Trophoblast cell (in vitro differentiated cells and primary cell): ENCODE results near the gene AQP12A.
"Not testable (repeated sequence)": the region's sequence is repeated elsewhere in the genome, so short reads cannot be mapped to it uniquely, and the experiment has no call there.

Source experiments
- DNase-seq, 2 donors: peaks; one replicate each; pipeline ENCODE4 v3.0.0-alpha.2; 2016
- H2AFZ ChIP-seq: 2 replicates; pipeline ENCODE4 v1.6.1; 2013; ENCODE audit warnings: low read length, moderate library complexity, mild to moderate bottlenecking; ENCODE audit not compliant: insufficient read depth, poor library complexity
- H2AK5ac ChIP-seq: 2 replicates; pipeline ENCODE4 v1.6.1; 2013; ENCODE audit warnings: mild to moderate bottlenecking, low read length
- H2BK120ac ChIP-seq: 2 replicates; pipeline ENCODE4 v1.6.1; 2013; ENCODE audit warnings: low read length, mild to moderate bottlenecking, moderate library complexity; ENCODE audit not compliant: insufficient read depth, poor library complexity
- H2BK12ac ChIP-seq: 2 replicates; pipeline ENCODE4 v1.6.1; 2013; ENCODE audit warnings: mild to moderate bottlenecking, low read length, moderate library complexity
- H2BK5ac ChIP-seq: 2 replicates; pipeline ENCODE4 v1.6.1; 2013; ENCODE audit warnings: low read length, low read depth, moderate library complexity, mild to moderate bottlenecking; ENCODE audit not compliant: poor library complexity
- H3K14ac ChIP-seq: 2 replicates; pipeline ENCODE4 v1.6.1; 2013; ENCODE audit warnings: mild to moderate bottlenecking, low read length
- H3K18ac ChIP-seq: 2 replicates; pipeline ENCODE4 v1.6.1; 2013; ENCODE audit warnings: mild to moderate bottlenecking, low read length
- H3K23ac ChIP-seq: 2 replicates; pipeline ENCODE4 v1.6.1; 2013; ENCODE audit warnings: low read length
- H3K27ac ChIP-seq: 2 replicates; pipeline ENCODE4 v1.5.1; 2013; ENCODE audit warnings: low read depth, mild to moderate bottlenecking, inconsistent platforms, low read length, moderate library complexity
- H3K27me3 ChIP-seq: 2 replicates; pipeline ENCODE4 v1.6.1; 2013; ENCODE audit warnings: inconsistent platforms, mild to moderate bottlenecking, low read length, moderate library complexity; ENCODE audit not compliant: insufficient read depth
- H3K36me3 ChIP-seq, 2 experiments: 1 replicate in 1 of 2; 2 replicates in 1 of 2; pipeline ENCODE4 v1.6.1; 2013; ENCODE audit warnings: low read length in 2 of 2, mild to moderate bottlenecking in 2 of 2, moderate library complexity in 1 of 2; ENCODE audit not compliant: insufficient read depth in 2 of 2, control insufficient read depth in 1 of 2
- H3K4ac ChIP-seq: 2 replicates; pipeline ENCODE4 v1.6.1; 2013; ENCODE audit warnings: low read depth, mild to moderate bottlenecking, low read length, moderate library complexity
- H3K4me1 ChIP-seq, 2 experiments: 1 replicate in 1 of 2; 2 replicates in 1 of 2; pipeline ENCODE4 v1.6.1; 2013; ENCODE audit warnings: low read length in 2 of 2, mild to moderate bottlenecking in 2 of 2, moderate library complexity in 1 of 2; ENCODE audit not compliant: insufficient read depth in 2 of 2, control insufficient read depth in 1 of 2
- H3K4me2 ChIP-seq: 2 replicates; pipeline ENCODE4 v1.6.1; 2013; ENCODE audit warnings: inconsistent platforms, mild to moderate bottlenecking, low read length, moderate library complexity
- H3K4me3 ChIP-seq: 2 replicates; pipeline ENCODE4 v1.5.1; 2013; ENCODE audit warnings: mild to moderate bottlenecking, low read depth, low read length, inconsistent platforms
- H3K79me1 ChIP-seq: one replicate; pipeline ENCODE4 v1.6.1; 2013; ENCODE audit warnings: low read length
- H3K79me2 ChIP-seq: 2 replicates; pipeline ENCODE4 v1.6.1; 2013; ENCODE audit warnings: low read length, mild to moderate bottlenecking; ENCODE audit not compliant: control insufficient read depth, insufficient read depth, poor library complexity
- H3K9ac ChIP-seq: 2 replicates; pipeline ENCODE4 v1.6.1; 2013; ENCODE audit warnings: mild to moderate bottlenecking, low read length
- H3K9me3 ChIP-seq: 2 replicates; pipeline ENCODE4 v1.6.1; 2013; ENCODE audit warnings: low read depth, mild to moderate bottlenecking, control low read depth, inconsistent platforms, low read length; ENCODE audit not compliant: insufficient read depth
- H4K12ac ChIP-seq: 2 replicates; pipeline ENCODE4 v1.6.1; 2013; ENCODE audit warnings: low read depth, mild to moderate bottlenecking, low read length, moderate library complexity
- H4K8ac ChIP-seq: 2 replicates; pipeline ENCODE4 v1.6.1; 2013; ENCODE audit warnings: low read depth, mild to moderate bottlenecking, low read length, moderate library complexity
- H4K91ac ChIP-seq: one replicate; pipeline ENCODE4 v1.6.1; 2013; ENCODE audit warnings: low read depth, mild to moderate bottlenecking, low read length, moderate library complexity
- WGBS: extraction: QIAGEN DNeasy Blood & Tissue Kit; methylation state at CpG from one replicate; pipeline ENCODE4 v1.1.7; 2013; ENCODE audit warnings: missing lambda C conversion rate; ENCODE audit not compliant: insufficient read length, insufficient coverage; ENCODE audit errors: extremely low coverage; 5-methylcytosine and 5-hydroxymethylcytosine counted together

AQP12A gene

DNA sequence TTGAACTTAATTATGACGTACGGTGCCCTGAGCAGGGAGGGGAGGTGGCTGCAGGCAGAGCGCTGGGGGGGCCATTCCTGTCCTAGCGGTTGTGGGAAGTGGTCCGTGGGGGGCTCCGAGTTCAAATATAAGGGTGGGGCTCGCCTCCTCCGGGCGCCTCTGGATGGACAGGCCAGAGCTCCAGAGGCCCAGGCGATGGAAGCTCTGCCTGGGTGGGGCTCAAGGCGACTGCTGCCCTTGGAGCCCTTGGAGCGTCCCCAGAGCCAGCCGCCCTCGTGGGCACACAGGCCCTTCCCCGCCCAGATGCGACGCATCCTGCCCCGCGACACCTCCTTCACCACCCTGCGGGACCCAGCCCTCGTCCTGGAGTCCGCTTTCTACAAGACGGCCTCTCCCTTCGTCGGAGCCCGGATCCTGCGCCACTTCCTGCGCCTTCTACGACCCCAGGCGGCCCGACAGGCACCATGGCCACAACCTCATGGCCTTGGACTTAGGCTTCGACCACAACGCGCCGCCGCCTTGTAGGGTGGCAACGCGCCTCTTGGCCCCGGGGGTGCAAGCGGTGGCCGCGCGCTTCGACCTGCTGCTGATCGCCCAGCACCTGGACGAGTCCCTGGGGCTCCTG, 19.5 kb upstream of the AQP12A start:
- no peak overlapping the region for H2AFZ ChIP-seq
- no peak overlapping the region for H3K9ac ChIP-seq
- H3K4me1 ChIP-seq = no peaks in the 10 kb centered on the region
- WGBS = no CpG with 5 or more reads among the region's 46 CpGs
- H3K27me3 ChIP-seq = no peaks in the 10 kb centered on the region
- DNase-seq = no peak
- no peak overlapping the region for H4K91ac ChIP-seq
- H3K14ac ChIP-seq = no peak overlapping the region
- H3K79me2 ChIP-seq = no peaks in the 10 kb centered on the region
- no peak overlapping the region for H4K12ac ChIP-seq
- no peak overlapping the region for H2BK5ac ChIP-seq
- no peak overlapping the region for H3K4me3 ChIP-seq
- no peak overlapping the region for H3K4me2 ChIP-seq
- H2BK12ac ChIP-seq = no peak overlapping the region
- no peak overlapping the region for H2BK120ac ChIP-seq
- H3K36me3 ChIP-seq = no peaks in the 10 kb centered on the region
- H3K18ac ChIP-seq = no peak overlapping the region
- no peak overlapping the region for H3K27ac ChIP-seq
- H3K9me3 ChIP-seq = no peaks in the 10 kb centered on the region
- no peak overlapping the region for H4K8ac ChIP-seq
- H2AK5ac ChIP-seq = no peak overlapping the region
- H3K79me1 ChIP-seq = no peaks in the 10 kb centered on the region
- no peak overlapping the region for H3K4ac ChIP-seq
- H3K23ac ChIP-seq = no peak overlapping the region

DNA sequence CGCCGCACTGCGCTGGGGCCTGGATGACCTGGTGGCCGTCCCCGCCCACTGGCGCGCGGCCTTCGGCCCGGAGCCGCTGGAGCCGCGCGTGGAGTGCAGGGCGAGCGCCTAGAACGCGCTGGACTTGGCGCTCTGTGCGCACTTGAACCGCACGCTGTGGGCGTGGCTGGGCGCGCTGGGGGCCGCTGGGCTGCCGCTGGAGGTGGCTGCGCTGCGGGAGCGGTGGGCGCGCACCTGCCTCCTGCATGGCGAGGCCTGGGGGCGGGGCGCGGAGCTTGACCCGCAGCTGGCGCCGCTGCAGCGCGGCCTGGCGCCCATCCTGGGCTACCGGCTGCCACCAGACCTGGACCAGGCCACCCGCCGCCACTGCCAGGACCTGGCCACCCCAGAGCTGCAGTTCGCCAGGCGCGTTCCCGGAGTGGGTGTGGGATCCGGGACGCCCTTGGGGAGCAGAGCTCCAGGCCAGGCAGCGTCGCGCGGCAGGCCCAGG, 18.9 kb upstream of the AQP12A start:
- H3K27ac ChIP-seq = no peak overlapping the region

DNA sequence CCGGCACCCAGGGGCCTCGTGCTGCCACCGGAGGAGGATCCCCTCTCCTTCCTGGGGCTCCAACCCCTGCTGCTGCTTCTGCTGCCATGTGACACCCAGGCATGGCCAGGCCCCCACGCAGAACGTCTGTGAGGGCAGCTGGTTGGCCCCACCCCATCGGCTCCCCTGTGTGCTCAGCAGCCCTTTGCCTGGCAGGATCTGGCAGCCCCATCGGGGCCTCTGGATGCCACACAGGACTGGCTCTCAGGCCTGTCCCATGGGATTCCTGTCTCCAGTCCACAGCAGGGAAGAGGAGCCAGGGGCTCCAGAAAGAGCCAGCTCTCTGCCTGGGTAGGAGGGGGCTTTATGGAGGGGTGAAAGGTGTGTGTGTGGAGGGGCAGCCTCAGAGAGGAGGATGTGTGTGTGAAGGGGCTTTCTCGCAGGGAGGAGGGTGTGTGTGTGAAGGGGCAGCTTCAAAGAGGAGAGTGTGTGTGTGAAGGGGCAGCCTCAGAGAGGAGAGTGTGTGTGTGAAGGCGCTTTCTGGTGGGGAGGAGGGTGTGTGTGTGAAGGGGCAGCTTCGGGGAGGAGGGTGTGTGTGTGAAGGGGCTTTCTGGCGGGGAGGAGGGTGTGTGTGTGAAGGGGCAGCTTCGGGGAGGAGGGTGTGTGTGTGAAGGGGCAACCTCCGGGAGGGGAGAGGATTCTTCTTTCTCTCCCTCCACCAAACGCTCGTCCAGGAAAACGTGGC, 17.0 kb upstream of the AQP12A start:
- H3K4me1 ChIP-seq, H3K23ac ChIP-seq, H3K4ac ChIP-seq, H3K18ac ChIP-seq, H4K91ac ChIP-seq, H3K27ac ChIP-seq, H2BK12ac ChIP-seq, H3K36me3 ChIP-seq, H3K9me3 ChIP-seq, H3K9ac ChIP-seq, H3K4me3 ChIP-seq, DNase-seq, H2BK120ac ChIP-seq, H2AK5ac ChIP-seq, H3K79me2 ChIP-seq, H3K79me1 ChIP-seq, H3K4me2 ChIP-seq, H2BK5ac ChIP-seq, H4K12ac ChIP-seq, H2AFZ ChIP-seq, H3K27me3 ChIP-seq: not testable (repeated sequence)
- WGBS = no CpG with 5 or more reads among the region's 16 CpGs
- Histone ChIP-seq H4K8ac (peak overlapping the region; percentile 10), H3K14ac (peak overlapping the region; percentile 37)

More for the DNA sequence above, 18.9 kb upstream of the AQP12A start:
- H2BK12ac ChIP-seq = no peak overlapping the region
- H3K18ac ChIP-seq = no peak overlapping the region
- H2AFZ ChIP-seq = no peak overlapping the region
- no peaks in the 10 kb centered on the region for H3K36me3 ChIP-seq
- no peak overlapping the region for H4K91ac ChIP-seq
- no peaks in the 10 kb centered on the region for H3K79me2 ChIP-seq
- H3K23ac ChIP-seq = no peak overlapping the region
- no peak overlapping the region for H2BK120ac ChIP-seq
- no peak overlapping the region for H3K4me2 ChIP-seq
- no peak overlapping the region for H4K8ac ChIP-seq
- no peak overlapping the region for H3K14ac ChIP-seq
- no peak overlapping the region for H3K9ac ChIP-seq
- H3K4me3 ChIP-seq = no peak overlapping the region
- DNase-seq = no peak
- H3K4ac ChIP-seq = no peak overlapping the region
- H3K9me3 ChIP-seq = no peaks in the 10 kb centered on the region
- WGBS = no CpG with 5 or more reads among the region's 55 CpGs
- no peaks in the 10 kb centered on the region for H3K79me1 ChIP-seq
- no peaks in the 10 kb centered on the region for H3K27me3 ChIP-seq
- no peak overlapping the region for H2BK5ac ChIP-seq
- no peak overlapping the region for H2AK5ac ChIP-seq
- H4K12ac ChIP-seq = no peak overlapping the region
- no peaks in the 10 kb centered on the region for H3K4me1 ChIP-seq

GRCh38 chr2:240675345-240675744, 16.3 kb upstream of the AQP12A start:
- not testable (repeated sequence) for H3K4me1 ChIP-seq, H3K14ac ChIP-seq, DNase-seq, H3K9ac ChIP-seq, H3K4me2 ChIP-seq, H3K4me3 ChIP-seq, H2AFZ ChIP-seq, H4K91ac ChIP-seq, H3K27me3 ChIP-seq, H2BK5ac ChIP-seq, H3K27ac ChIP-seq, H3K79me1 ChIP-seq, H3K9me3 ChIP-seq, H4K8ac ChIP-seq, H3K79me2 ChIP-seq, H3K23ac ChIP-seq, H2AK5ac ChIP-seq, H3K4ac ChIP-seq, H3K36me3 ChIP-seq, H4K12ac ChIP-seq, H2BK120ac ChIP-seq, H2BK12ac ChIP-seq, H3K18ac ChIP-seq
- no CpG with 5 or more reads among the region's 24 CpGs for WGBS
